Loucy (cell line): Measurements from ENCODE around the gene RDH8.

Experiments
- CTCF ChIP-seq: fragments of 200-600 bp; sonication (generic); conservative IDR thresholded peaks from 2 replicates; pipeline ENCODE4 v1.5.1; 2014; ENCODE audit warnings: mild to moderate bottlenecking, antibody characterized with exemption, low read length
- EZH2phosphoT487 ChIP-seq: fragments of 200-600 bp; IDR thresholded peaks from 2 replicates; pipeline ENCODE4 v1.6.1; 2018; ENCODE audit warnings: antibody characterized with exemption, mild to moderate bottlenecking, moderate library complexity, borderline replicate concordance

DNA sequence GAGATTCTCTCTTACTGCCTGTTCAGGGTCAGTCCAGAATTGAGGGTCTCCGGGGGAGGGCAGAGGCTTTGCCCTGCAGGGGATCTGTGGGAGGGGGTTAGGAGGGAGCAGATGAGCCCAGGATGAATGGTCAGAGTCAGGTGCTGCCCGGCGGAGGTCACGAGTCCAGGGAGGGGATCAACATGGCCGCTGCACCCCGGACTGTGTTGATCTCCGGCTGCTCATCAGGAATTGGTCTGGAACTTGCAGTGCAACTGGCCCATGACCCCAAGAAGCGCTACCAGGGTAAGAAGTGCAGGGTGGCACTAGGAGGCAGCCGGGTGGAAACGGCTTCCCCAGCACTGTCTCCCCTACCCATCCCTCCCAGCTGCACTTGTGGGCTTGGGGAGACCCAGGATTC is at the start of gene RDH8:
- TF ChIP-seq CTCF = no peak
- TF ChIP-seq EZH2phosphoT487 = no peak
